GM21619 (cell line): ENCODE data around the gene ABCA4.

Source experiments
- ATAC-seq: cut with Tn5 transposase; IDR thresholded peaks from one replicate; pipeline ENCODE4 v1.9.1; 2021; ENCODE audit not compliant: unreplicated experiment

Gene ABCA4

GRCh38 chr1:94056171-94056570 lies 64.8 kb downstream of the ABCA4 start:
- no peak for ATAC-seq

GRCh38 chr1:94055459-94056122 lies 65.4 kb downstream of the ABCA4 start:
- ATAC-seq: no peak

GRCh38 chr1:94050675-94051074 lies 70.3 kb downstream of the ABCA4 start:
- no peak for ATAC-seq

GRCh38 chr1:94050254-94050653 lies 70.7 kb downstream of the ABCA4 start:
- no peak for ATAC-seq

- ATAC-seq: no peak
Measured at GRCh38 chr1:94049791-94050190, 71.2 kb downstream of the ABCA4 start.

- no peak for ATAC-seq
Measured at GRCh38 chr1:94048413-94049164, 72.4 kb downstream of the ABCA4 start.

GRCh38 chr1:94047949-94048348 lies 73.0 kb downstream of the ABCA4 start:
- no peak for ATAC-seq

- peak; percentile 49 for ATAC-seq
Measured at GRCh38 chr1:94045465-94046056, 75.4 kb downstream of the ABCA4 start.

GRCh38 chr1:94044891-94045290 lies 76.1 kb downstream of the ABCA4 start:
- ATAC-seq: no peak

- ATAC-seq: no peak
Measured at GRCh38 chr1:94044290-94044790, 76.6 kb downstream of the ABCA4 start.

- no peak for ATAC-seq
Measured at GRCh38 chr1:94043738-94044289, 77.1 kb downstream of the ABCA4 start.

- no peak for ATAC-seq
Measured at GRCh38 chr1:94042388-94042787, 78.6 kb downstream of the ABCA4 start.

GRCh38 chr1:94039871-94040569 lies 80.9 kb downstream of the ABCA4 start:
- no peak for ATAC-seq

- ATAC-seq: no peak
Measured at GRCh38 chr1:94039514-94039870, 81.5 kb downstream of the ABCA4 start.

- ATAC-seq: no peak
Measured at GRCh38 chr1:94038511-94038910, 82.4 kb downstream of the ABCA4 start.

- ATAC-seq: no peak
Measured at GRCh38 chr1:94037392-94038229, 83.3 kb downstream of the ABCA4 start.

- ATAC-seq: no peak
Measured at GRCh38 chr1:94036730-94037129, 84.2 kb downstream of the ABCA4 start.

GRCh38 chr1:94033849-94034248 lies 87.1 kb downstream of the ABCA4 start:
- no peak for ATAC-seq

- no peak for ATAC-seq
Measured at GRCh38 chr1:94032637-94033036, 88.3 kb downstream of the ABCA4 start.

GRCh38 chr1:94031591-94031990 lies 89.4 kb downstream of the ABCA4 start:
- no peak for ATAC-seq
